ENCODE data around the gene ATP6V0A1. TPM values are rescaled to one million over a fixed set of nuclear protein-coding genes. Genes with fewer than 3 reads are reported as not detected.

The ATP6V0A1 gene
- total and polyA plus RNA-seq, 2 donors (not counting 3 experiments of a cell fraction or from before 2014, with no cell fraction given), result 37.3 to 49.2 TPM

DNA sequence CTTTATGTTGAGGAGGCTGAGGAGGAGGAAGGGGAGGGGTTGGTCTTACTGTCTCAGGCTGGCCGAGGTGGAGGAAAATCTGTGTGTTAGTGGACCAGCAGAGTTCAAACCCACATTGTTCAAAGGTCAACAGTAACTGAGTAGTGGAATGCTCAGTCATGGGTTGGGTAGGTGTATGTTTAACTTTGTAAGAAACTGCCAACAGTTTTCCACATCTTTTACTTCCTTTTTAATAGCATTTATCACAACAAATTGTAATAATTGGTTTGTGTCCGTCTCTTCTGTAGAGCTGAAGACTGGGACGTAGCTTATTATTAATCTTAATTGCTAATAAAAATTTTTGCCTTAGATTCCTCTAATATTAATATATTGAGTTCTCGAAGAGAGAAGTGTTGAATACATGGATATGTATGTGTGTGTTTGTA lies 5.3 kb downstream of the ATP6V0A1 start:
- Histone ChIP-seq H3K27ac (ENCODE audit: insufficient read depth, low read depth, low read length) (no peak overlapping the region), H3K9me3 (replicated peaks; ENCODE audit: control insufficient read depth, insufficient read depth, low read length) (no peaks in the 10 kb centered on the region), H3K9me1 (replicated peaks; ENCODE audit: control insufficient read depth, extremely low read depth, insufficient read depth, low read length) (no peaks in the 10 kb centered on the region), H2AFZ (ENCODE audit: low read depth, low read length) (no peak overlapping the region), H3K79me2 (ENCODE audit: control insufficient read depth, insufficient read depth, low read length) (peaks cover 8% of the 10 kb centered on the region), H3K4me2 (ENCODE audit: insufficient read depth, low read length) (no peak overlapping the region), H3K36me3 (ENCODE audit: control insufficient read depth in 2 of 2, extremely low read depth in 1 of 2, insufficient read depth in 2 of 2, low read length in 2 of 2) (peaks cover 0 to 2% of the 10 kb centered on the region in 2 experiments), H3K4me1 (ENCODE audit: control insufficient read depth, extremely low read depth, insufficient read depth, low read length) (peaks cover 16% of the 10 kb centered on the region), H3K4me3 (replicated peaks in 1 of 3; ENCODE audit: insufficient read depth in 1 of 3, low read depth in 1 of 3, low read length in 3 of 3) (no peak overlapping the region), H3K9ac (replicated peaks; ENCODE audit: extremely low read depth, insufficient read depth, low read length) (no peak overlapping the region), H4K20me1 (replicated peaks; ENCODE audit: control insufficient read depth, extremely low read depth, insufficient read depth, low read length) (peaks cover 2% of the 10 kb centered on the region), H3K27me3 (ENCODE audit: control insufficient read depth in 2 of 2, insufficient read depth in 2 of 2, low read length in 2 of 2) (no peaks in the 10 kb centered on the region)
- TF ChIP-seq, protein P1, sequence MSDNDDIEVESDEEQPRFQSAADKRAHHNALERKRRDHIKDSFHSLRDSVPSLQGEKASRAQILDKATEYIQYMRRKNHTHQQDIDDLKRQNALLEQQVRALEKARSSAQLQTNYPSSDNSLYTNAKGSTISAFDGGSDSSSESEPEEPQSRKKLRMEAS (IDR thresholded peaks at IDR 0.05; ENCODE audit: insufficient read depth, insufficient read length), result no peak
- FAIRE-seq (no peak), DNase-seq (ENCODE audit: low read depth, low spot score) (peak; percentile 28)
- ChIA-PET POLR2A (interaction anchor here (0.7 kb wide), 1 partner anchor 123 kb away, joined by 3 read pairs; no protein-coding TSS in a partner anchor), CTCF (interaction anchor here (0.6 to 1.5 kb wide), 2 partner anchors 9 to 36 kb away, joined by 3 to 6 read pairs; no protein-coding TSS in a partner anchor)
- dilution Hi-C loops (cut with MboI; ENCODE audit: extremely low pct_ligation_motif_present, low sequenced_read_pairs) (no loop called here), intact Hi-C loops (cut with micrococcal nuclease) (no loop called here)
- BruUV-seq (replicated peaks), result no TSS peak

DNA sequence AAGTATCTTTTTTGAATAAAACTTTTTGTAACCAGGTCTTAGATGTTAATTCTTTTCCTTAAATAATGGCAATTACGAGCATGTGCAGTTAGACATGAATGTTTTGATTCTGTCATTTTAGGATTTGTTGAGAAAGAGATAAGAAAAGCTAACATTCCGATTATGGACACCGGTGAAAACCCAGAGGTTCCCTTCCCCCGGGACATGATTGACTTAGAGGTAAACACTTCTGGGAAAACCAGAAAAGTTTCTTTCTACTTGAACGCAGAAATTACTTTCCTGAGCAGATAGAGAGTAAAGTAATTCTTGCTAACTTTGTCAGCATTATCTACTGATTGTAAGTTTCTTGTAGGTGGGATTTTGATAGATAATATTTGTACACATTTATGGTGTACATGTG lies 9.2 kb downstream of the ATP6V0A1 start:
- dilution Hi-C loops (cut with MboI; ENCODE audit: extremely low pct_ligation_motif_present, low sequenced_read_pairs) (no loop called here), intact Hi-C loops (cut with micrococcal nuclease) (no loop called here)
- no TSS peak for BruUV-seq (replicated peaks)
- H3K4me1 ChIP-seq (ENCODE audit: control insufficient read depth, extremely low read depth, insufficient read depth, low read length), result no peaks in the 10 kb centered on the region
- no peaks in the 10 kb centered on the region for H3K79me2 ChIP-seq (ENCODE audit: control insufficient read depth, insufficient read depth, low read length)
- H3K9ac ChIP-seq (replicated peaks; ENCODE audit: extremely low read depth, insufficient read depth, low read length), result no peak overlapping the region
- H3K27me3 ChIP-seq (ENCODE audit: control insufficient read depth in 2 of 2, insufficient read depth in 2 of 2, low read length in 2 of 2), result no peaks in the 10 kb centered on the region
- no peaks in the 10 kb centered on the region for H4K20me1 ChIP-seq (replicated peaks; ENCODE audit: control insufficient read depth, extremely low read depth, insufficient read depth, low read length)
- no peaks in the 10 kb centered on the region for H3K9me3 ChIP-seq (replicated peaks; ENCODE audit: control insufficient read depth, insufficient read depth, low read length)
- no peak overlapping the region for H3K27ac ChIP-seq (ENCODE audit: insufficient read depth, low read depth, low read length)
- DNase-seq (ENCODE audit: low read depth, low spot score), result no peak
- ChIA-PET POLR2A (no interaction called here), CTCF (interaction anchor here (0.6 to 1.4 kb wide), 3 partner anchors 8 to 60 kb away, joined by 3 to 5 read pairs (median 3); no protein-coding TSS in a partner anchor)
- H3K36me3 ChIP-seq (ENCODE audit: control insufficient read depth in 2 of 2, extremely low read depth in 1 of 2, insufficient read depth in 2 of 2, low read length in 2 of 2), result peaks cover 0 to 2% of the 10 kb centered on the region in 2 experiments
- H2AFZ ChIP-seq (ENCODE audit: low read depth, low read length), result no peak overlapping the region
- no peak overlapping the region for H3K4me2 ChIP-seq (ENCODE audit: insufficient read depth, low read length)
- FAIRE-seq, result no peak
- TF ChIP-seq JUN (IDR thresholded peaks at IDR 0.05; ENCODE audit: borderline replicate concordance, insufficient read depth, insufficient read length, low read depth) (no peak), FOS (IDR thresholded peaks at IDR 0.05; ENCODE audit: borderline replicate concordance, insufficient read depth, low read length) (no peak), POLR2A (IDR thresholded peaks at IDR 0.05; ENCODE audit: low read depth, low read length) (no peak), MYC (IDR thresholded peaks at IDR 0.05; ENCODE audit: low read depth, low read length) (no peak), GATA2 (IDR thresholded peaks at IDR 0.05; ENCODE audit: insufficient read depth, insufficient read length, low read depth, low read length) (no peak), EZH2 (IDR thresholded peaks at IDR 0.05; ENCODE audit: borderline replicate concordance, low read depth, low read length, severe bottlenecking) (no peak), POLR2AphosphoS5 (IDR thresholded peaks at IDR 0.05; ENCODE audit: insufficient read depth, low read depth, low read length) (no peak)
- TF ChIP-seq, protein P2, sequence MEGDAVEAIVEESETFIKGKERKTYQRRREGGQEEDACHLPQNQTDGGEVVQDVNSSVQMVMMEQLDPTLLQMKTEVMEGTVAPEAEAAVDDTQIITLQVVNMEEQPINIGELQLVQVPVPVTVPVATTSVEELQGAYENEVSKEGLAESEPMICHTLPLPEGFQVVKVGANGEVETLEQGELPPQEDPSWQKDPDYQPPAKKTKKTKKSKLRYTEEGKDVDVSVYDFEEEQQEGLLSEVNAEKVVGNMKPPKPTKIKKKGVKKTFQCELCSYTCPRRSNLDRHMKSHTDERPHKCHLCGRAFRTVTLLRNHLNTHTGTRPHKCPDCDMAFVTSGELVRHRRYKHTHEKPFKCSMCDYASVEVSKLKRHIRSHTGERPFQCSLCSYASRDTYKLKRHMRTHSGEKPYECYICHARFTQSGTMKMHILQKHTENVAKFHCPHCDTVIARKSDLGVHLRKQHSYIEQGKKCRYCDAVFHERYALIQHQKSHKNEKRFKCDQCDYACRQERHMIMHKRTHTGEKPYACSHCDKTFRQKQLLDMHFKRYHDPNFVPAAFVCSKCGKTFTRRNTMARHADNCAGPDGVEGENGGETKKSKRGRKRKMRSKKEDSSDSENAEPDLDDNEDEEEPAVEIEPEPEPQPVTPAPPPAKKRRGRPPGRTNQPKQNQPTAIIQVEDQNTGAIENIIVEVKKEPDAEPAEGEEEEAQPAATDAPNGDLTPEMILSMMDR (IDR thresholded peaks at IDR 0.05; ENCODE audit: extremely low read depth in 1 of 2, insufficient read depth in 1 of 2, low read depth in 1 of 2, low read length in 2 of 2), result no peak
- TF ChIP-seq, protein P1 (IDR thresholded peaks at IDR 0.05; ENCODE audit: insufficient read depth, insufficient read length), result no peak
- no peak overlapping the region for H3K4me3 ChIP-seq (replicated peaks in 1 of 3; ENCODE audit: insufficient read depth in 1 of 3, low read depth in 1 of 3, low read length in 3 of 3)
- no peaks in the 10 kb centered on the region for H3K9me1 ChIP-seq (replicated peaks; ENCODE audit: control insufficient read depth, extremely low read depth, insufficient read depth, low read length)

Measured in endothelial cell of umbilical vein (primary cell).